Measurements from ENCODE around the gene CD19.
A peak's percentile ranks its signal among the peaks of the same experiment; 100 is the strongest.
"Not testable (repeated sequence)": the region's sequence is repeated elsewhere in the genome, so short reads cannot be mapped to it uniquely, and the experiment has no call there.

Gene CD19

DNA sequence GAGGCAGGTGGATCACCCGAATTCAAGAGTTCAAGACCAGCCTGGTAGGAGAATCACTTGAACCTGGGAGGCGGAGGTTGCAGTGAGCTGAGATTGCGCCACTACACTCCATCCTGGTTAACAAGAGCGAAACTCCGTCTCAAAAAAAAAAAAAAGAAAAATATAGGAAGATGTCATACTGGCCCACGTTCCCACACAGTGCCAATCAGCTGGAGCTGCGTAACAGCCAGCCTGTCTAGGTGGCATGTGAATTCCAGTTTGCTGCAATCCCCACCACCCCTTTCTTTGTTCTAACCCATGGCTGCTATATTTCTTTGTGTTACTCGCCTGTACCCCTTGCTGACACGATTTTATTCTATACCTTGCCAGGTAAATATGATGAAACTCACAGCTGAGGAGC is 26.4 kb downstream of the CD19 start:
- DNase-seq (ENCODE audit: low spot score) = no peak
- TF ChIP-seq, protein P1, sequence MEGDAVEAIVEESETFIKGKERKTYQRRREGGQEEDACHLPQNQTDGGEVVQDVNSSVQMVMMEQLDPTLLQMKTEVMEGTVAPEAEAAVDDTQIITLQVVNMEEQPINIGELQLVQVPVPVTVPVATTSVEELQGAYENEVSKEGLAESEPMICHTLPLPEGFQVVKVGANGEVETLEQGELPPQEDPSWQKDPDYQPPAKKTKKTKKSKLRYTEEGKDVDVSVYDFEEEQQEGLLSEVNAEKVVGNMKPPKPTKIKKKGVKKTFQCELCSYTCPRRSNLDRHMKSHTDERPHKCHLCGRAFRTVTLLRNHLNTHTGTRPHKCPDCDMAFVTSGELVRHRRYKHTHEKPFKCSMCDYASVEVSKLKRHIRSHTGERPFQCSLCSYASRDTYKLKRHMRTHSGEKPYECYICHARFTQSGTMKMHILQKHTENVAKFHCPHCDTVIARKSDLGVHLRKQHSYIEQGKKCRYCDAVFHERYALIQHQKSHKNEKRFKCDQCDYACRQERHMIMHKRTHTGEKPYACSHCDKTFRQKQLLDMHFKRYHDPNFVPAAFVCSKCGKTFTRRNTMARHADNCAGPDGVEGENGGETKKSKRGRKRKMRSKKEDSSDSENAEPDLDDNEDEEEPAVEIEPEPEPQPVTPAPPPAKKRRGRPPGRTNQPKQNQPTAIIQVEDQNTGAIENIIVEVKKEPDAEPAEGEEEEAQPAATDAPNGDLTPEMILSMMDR (IDR thresholded peaks at IDR 0.05; ENCODE audit: extremely low read depth, missing control alignments) = no peak

DNA sequence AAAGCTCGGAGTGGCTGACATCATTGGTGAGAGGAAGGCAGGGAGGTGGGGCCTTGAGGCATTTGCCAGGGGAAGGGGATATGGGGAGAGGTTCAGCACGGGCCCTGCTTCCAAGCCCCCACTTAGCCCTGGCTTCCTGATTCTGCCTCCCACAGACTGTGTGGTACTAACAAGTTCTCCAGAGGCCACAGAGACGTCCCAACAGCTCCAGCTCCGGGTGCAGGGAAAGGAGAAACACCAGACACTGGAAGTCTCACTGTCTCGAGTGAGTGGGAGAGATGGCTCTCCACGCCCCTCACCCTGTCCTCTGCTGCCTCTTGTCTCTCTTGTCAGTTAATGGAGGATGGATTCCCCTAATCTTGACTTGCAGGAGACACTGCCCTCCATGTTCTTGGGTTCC is 27.1 kb downstream of the CD19 start:
- DNase-seq (ENCODE audit: low spot score) = no peak
- TF ChIP-seq, protein P1 (IDR thresholded peaks at IDR 0.05; ENCODE audit: extremely low read depth, missing control alignments) = no peak

DNA sequence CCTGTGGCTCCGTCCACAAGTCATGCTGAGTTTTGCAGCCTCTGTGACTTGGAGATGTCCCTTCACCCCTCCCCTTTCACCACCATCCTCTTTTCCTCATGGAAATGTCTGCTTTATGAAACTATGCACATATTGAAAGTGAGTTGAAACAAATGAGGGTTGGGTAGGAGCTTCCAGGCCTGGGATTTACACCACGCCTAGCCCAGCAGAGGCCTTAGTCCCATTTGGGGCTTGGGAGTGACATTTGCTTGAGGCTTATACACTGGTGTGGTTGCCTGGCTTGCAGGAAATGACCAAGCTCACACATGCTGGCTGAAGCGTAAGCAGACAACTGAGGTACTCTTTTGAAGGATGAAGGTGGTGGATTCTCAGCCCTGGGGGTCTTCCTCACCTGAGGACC is 32.3 kb downstream of the CD19 start:
- TF ChIP-seq, protein P1 (IDR thresholded peaks at IDR 0.05; ENCODE audit: extremely low read depth, missing control alignments) = no peak
- DNase-seq (ENCODE audit: low spot score) = no peak

DNA sequence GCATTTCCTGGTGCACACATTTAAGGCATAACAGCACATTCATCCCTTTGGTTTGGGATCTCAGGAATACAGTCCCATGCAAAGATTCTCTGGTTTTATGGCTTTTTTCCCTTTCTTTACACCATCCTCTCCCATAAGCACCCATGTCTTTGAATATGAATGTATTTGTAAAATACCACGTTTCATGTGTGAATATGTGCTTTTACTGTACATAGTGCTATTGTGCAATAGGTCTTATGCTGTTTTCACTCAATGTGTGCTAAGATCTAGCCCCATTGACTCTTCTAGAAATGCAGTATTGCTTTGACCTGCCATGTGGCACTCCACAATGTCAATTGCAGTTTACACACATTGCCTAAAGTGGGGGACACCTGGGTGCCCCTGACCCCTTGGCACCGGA is 32.7 kb downstream of the CD19 start:
- TF ChIP-seq, protein P1 (IDR thresholded peaks at IDR 0.05; ENCODE audit: extremely low read depth, missing control alignments) = no peak

DNA sequence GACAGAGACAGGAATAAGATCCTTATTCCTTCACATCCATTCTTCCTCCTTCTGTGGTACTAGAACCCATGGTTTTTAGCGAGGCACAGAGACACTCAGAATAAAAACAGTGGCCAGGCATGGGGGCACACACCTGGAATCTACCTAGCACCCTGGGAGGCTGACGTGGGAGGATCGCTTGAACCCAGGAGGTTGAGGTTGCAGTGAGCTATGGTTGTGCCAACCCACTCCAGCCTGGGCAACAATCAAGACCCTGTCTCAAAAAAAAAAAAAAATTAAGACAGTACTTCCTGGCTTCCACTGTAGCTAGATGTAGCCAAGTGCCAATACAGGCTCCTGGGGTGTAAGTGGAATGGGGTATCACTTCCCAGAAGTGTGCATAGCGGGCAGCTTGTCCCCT is 35.4 kb downstream of the CD19 start:
- TF ChIP-seq, protein P1 (IDR thresholded peaks at IDR 0.05; ENCODE audit: extremely low read depth, missing control alignments) = no peak
- DNase-seq (ENCODE audit: low spot score) = no peak

More for the DNA sequence above, 32.7 kb downstream of the CD19 start:
- DNase-seq (ENCODE audit: low spot score) = no peak

DNA sequence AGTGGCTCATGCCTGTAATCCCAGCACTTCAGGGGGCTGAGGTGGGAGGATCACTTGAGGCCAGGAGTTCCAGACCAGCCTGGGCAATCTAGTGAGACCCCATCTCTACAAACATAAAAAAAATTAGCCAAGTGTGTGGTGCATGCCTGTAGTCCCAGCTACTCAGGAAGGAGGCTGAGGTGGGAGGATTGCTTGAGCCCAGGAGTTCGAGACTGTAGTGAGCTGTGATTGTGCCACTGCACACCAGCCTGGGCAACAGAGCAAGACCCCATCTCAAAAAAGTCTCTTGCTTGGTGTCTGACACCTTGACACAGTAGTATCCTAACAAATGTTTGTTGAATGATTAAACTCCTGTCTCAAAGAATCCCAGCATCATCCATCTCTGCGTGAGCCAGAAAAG is 37.9 kb downstream of the CD19 start:
- DNase-seq (ENCODE audit: low spot score) = not testable (repeated sequence)

DNA sequence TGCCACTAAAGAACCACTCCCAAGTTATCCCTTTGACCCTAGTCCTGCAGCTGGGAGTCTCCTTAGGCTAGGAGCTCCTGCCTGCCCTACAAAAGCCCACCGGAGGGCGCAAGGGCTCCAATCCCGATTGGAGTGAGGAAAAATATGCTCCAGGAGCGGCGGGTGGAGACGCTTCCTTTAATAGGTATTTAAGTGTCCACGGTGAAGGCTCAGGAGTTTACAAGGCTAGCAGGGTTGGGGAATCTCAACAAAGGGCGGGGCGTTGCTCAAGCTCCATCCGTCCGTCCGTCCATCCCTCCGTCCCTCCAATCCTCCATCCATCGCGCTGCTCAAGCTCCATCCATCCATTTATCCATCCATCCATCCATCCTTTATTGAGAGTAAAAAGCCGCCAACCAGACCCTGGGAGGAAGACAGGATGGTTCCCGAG is 42.3 kb downstream of the CD19 start:
- DNase-seq (ENCODE audit: low spot score) = peak; percentile 36
- TF ChIP-seq, protein P1 (IDR thresholded peaks at IDR 0.05; ENCODE audit: extremely low read depth, missing control alignments) = no peak

DNA sequence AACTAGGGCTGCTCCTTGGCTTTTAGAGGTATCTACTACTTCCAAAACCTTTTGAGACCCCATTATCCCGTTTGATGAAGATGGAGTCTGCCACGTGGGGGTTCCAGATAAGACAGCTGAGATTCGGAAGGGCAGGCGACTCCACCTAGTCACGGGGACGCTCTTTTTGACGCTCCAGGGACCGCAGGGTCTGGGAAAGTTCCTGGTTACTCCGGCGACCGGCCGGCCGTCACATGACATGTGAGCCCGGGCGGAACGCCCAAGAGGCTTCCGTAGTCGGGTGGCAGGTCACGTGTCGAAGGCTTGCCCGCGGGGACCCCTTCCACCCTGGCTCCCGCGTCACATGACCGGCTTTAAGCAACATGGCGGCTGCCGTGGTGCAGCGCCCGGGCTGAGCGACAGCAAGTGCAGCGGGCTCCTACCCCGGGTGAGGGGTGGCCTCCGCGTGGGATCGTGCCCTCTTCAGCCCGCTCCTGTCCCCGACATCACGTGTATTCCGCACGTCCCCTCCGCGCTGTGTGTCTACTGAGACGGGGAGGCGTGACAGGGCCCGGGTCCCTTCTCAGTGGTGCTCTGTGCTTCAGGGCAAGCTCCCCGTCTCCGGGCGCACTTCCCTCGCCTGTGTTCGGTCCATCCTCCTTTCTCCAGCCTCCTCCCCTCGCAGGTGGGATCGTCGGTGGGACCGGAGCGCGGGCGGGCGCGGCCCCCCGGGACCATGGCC is 42.8 kb downstream of the CD19 start, which contains the start of gene SPNS1:
Gene SPNS1, plus strand, starts transcription at position 342 of the 721 bp plus-strand sequence. Its CDS starts 374 bp downstream, at position 716.
- peak; percentile 99 for DNase-seq (ENCODE audit: low spot score)
- TF ChIP-seq, protein P1 (IDR thresholded peaks at IDR 0.05; ENCODE audit: extremely low read depth, missing control alignments) = no peak

All from GM20000 (cell line).